ENCODE data around the gene SEMA3G.

Gene SEMA3G

GRCh38 chr3:52479037-52479876, 34.4 kb upstream of the SEMA3G start:
- DNase-seq (ENCODE audit: low read depth): no peak

- no peak for DNase-seq (ENCODE audit: low read depth)
Observed at GRCh38 chr3:52477796-52478095, 32.8 kb upstream of the SEMA3G start.

GRCh38 chr3:52477076-52477795, 32.3 kb upstream of the SEMA3G start:
- no peak for DNase-seq (ENCODE audit: low read depth)

DNA sequence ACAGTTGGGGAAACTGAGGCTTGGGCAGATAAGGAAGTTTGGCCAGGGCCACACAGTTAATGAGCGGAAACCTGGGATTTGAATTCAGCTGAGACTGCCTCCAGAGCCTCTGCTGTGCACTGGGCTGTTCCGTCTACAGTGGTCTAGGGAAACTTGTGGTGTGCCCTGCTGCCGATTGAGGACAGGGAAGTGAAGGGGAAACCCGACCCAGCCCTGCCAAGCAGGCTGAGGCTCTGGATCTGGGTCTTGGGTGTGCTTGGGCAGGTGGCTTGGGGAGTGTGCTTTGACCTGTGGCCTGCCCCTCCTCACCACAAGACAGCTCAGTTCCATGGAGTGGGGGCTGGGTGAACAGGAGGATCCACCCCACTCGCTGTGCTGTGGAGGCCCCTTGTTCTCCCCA, 28.1 kb upstream of the SEMA3G start:
- no peak for DNase-seq (ENCODE audit: low read depth)

- DNase-seq (ENCODE audit: low read depth): no peak
Observed at GRCh38 chr3:52472239-52473000, 27.5 kb upstream of the SEMA3G start.

DNA sequence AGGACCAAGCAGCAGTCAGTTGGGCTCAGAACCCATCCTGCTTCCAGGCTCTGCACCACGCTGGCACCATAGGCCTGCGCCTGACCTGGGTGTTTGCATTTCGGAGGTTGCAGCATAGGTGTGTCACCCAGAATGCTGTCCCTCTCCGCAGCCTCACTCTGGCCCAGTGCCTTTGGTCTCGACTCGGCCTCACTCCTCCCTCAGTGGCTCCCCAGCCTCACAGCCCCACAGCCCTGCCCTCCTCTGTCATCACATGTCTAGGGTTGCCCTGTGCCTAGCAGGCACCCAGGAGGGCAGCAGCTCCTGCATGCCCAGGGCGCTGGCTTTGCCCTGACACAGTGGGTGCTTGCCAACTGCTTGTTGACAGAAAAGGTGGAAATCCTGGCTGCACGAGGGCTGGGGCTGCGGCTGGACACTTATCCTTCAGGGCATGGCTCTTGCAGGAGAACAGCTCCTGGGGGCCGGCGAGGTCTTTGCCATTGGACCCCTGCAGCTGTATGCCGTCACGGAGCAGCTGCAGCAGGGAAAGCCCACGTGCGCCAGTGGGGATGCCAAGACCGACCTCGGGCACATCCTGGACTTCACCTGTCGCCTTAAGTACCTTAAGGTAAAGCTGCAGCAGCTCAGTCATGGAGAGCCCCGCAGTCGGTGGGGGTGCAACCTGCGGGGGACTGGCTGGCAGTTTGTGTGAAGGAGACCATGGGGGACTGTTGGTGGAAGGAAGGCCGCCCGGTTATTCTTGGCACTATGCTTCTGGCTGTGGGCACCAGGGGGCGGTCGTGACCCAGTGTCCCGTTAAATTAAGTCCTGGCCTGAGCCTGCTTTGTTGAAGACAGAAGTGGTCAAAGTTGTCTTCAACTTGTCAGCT, 26.7 kb upstream of the SEMA3G start:
- no peak for DNase-seq (ENCODE audit: low read depth)

DNA sequence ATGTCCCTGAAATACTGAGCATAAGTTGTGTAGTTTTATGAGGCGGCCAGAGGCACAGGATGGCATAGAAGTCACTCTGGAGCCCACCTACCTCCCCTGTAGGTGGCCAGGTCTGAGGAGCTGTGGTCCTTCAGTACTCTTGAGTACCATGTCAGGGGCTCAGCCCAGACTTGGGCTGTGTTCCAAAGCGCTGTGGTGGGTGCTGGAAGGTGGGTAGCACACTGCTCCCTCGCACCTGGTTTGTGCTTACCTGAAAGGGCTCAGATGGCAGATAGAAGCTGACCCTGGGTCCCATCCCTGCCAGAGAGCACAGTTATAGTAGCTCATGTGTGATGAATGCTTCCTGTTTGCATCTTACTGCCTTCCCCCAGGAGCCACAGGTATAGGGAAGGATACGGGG, 26.0 kb upstream of the SEMA3G start:
- no peak for DNase-seq (ENCODE audit: low read depth)

DNA sequence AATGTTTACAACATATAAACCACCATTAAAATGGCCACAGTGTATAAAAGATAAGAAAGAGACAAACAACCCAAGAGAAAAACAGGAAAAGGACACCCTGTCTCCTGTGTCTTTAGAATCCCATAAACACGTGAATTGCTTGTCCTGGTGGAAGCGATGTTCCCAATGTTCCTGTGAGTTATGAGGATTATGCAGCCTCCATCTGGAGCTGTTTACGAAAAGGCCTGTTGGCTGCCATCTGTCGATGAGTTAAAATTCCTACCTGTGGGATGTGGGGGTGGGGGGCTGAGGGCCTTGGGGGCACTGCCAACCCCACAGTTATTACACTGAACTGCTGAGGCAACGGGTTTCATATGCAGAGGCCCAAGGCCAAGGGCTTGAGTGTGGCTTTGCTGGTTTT, 24.1 kb upstream of the SEMA3G start:
- no peak for DNase-seq (ENCODE audit: low read depth)

GRCh38 chr3:52468336-52468735, 23.4 kb upstream of the SEMA3G start:
- no peak for DNase-seq (ENCODE audit: low read depth)

DNA sequence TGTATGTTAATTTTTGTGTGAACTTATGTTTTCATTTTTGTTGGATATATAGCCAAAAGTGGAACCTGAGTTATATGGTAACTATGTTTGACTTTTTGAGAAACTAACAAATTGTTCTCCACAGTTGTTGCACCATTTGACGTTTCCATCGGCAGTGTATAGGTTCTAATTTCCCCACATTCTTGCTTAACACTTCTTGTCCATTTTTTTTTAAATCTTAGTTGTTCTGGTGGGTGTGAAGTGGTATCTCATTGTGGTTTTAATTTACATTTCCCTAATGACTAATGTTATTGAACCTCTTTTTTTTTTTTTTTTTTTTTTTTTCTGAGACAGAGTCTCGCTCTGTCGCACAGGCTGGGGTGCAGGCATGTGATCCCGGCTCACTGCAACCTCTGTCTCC, 18.5 kb upstream of the SEMA3G start:
- DNase-seq (ENCODE audit: low read depth): no peak

GRCh38 chr3:52461874-52462273, 17.0 kb upstream of the SEMA3G start:
- no peak for DNase-seq (ENCODE audit: low read depth)

- DNase-seq (ENCODE audit: low read depth): no peak
Observed at GRCh38 chr3:52458770-52459545, 14.1 kb upstream of the SEMA3G start.

DNA sequence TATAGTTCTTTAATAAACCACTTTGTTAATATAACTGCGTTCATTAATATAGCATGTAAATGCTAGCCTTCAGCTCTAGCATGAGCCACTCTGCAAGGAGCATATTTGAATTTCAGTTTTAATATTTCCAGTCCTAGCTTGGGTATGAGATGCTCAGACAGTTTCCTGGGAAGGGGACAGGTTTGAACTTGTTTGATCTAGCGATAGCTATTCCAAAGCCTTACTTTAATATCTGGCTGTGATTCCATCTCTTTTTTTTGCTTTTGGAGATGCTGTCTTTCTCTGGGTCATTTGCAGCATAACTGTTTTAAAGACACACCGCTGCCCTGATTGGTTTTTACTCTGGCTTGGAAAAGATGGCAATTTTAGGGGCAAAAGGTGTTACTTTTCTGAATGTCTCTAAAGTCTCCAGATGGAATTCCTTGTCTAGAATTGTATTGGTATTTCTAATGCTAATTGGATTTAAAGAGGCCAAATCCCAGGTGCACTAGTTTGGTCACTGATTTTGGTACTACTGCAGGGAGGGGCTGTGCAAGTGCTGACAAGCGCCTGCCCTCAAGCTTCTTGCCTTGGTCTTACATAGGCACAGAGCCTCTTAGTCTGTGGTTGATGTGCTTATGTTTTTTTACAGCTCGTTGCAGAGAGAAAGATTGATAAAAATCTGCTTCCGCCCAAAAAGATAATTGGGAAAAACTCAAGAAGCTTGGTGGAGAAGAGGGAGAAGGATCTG, 13.3 kb upstream of the SEMA3G start:
- DNase-seq (ENCODE audit: low read depth): no peak

DNA sequence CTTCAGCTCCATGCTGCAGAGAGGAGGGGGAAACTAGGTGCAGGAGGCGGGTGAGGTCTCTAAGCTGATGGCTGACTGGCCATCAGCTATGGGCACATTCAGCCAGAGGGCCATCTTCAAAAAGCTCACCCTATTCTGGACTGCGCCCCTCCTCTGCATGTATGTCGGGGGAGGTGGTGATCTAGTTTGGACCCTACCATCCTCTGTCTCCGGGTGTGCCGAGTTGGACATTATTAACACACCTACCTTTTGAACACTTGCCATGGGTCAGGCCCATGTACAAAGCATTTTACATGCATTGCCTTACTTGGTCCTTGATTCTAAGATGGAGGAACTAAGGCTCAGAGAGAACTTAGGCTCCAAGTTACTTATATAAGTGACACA, 11.9 kb upstream of the SEMA3G start:
- DNase-seq (ENCODE audit: low read depth): no peak

GRCh38 chr3:52456169-52456799, 11.4 kb upstream of the SEMA3G start:
- no peak for DNase-seq (ENCODE audit: low read depth)

- DNase-seq (ENCODE audit: low read depth): no peak
Observed at GRCh38 chr3:52455283-52456168, 10.6 kb upstream of the SEMA3G start, which contains the start of gene NISCH. Gene NISCH, plus strand, starts transcription at chr3:52455604. Its CDS starts 38 bp downstream, at chr3:52455642.

DNA sequence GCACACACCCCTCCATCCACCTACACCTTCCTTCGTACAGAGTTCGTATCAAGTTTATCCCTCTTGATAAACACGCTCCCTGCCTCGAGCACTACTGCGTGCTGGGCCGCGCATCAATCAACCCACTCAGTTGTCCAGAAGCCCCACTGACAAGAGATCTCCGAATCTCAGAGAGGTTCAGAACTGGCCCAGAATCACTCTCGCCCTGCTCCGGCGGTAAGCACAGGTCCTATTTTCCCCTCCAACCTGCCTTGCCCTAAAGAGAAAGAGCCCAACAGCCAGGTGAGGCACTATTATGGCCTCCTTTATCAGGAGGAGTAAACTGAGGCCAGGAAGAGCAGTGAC, 10.0 kb upstream of the SEMA3G start:
- DNase-seq (ENCODE audit: low read depth): no peak

DNA sequence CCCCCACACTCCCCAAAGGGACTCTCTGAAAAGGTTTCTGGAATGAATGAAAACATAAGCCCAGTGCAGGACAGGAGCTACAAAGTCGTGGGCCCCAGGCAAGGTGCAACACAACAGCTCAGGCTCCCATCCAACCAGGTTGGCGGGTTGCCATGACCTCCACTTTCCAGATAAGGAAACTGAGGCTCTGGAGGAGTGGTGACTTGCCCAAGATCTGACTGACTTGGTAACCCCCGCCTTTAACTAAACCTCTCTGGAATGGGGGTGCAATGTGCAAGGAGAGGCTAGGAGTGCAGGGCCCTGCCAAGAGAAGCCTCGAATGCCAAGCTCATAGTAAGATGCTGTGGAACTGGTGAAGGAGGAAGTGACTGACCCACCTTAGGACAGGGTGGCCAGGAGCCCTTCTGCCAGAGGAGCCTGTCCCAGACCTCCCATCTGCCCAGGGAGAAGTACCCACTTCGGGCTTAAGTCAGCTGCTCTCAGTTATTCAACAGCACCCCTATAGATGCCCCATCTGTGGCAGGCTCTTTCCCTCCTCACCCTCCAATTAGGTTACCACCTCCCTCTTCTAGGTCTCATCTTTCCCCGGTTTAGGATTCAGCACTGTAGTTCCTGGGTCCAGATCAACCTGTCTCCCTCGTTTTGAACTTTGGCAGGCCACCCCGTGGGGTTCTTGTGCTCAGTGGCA, 9.5 kb upstream of the SEMA3G start:
- no peak for DNase-seq (ENCODE audit: low read depth)

Measured in fibroblast of the conjunctiva (primary cell).